ENCODE results near the gene SYT13.

Gene SYT13

GRCh38 chr11:45212566-45213315 lies 73.4 kb downstream of the SYT13 start:
- peaks cover 23% of the 10 kb centered on the region for H3K4me1 ChIP-seq (ENCODE audit: insufficient read depth, low read length)
- H3K9me3 ChIP-seq (ENCODE audit: low read length): no peaks in the 10 kb centered on the region
- no peaks in the 10 kb centered on the region for H3K36me3 ChIP-seq (ENCODE audit: insufficient read depth, low read length)
- no peak overlapping the region for H2AFZ ChIP-seq (ENCODE audit: low read depth, low read length)
- no peak overlapping the region for H3K4me3 ChIP-seq (ENCODE audit: low read length)
- no peaks in the 10 kb centered on the region for H3K27me3 ChIP-seq (ENCODE audit: insufficient read depth, low read length)

- peaks cover 23% of the 10 kb centered on the region for H3K4me1 ChIP-seq (ENCODE audit: insufficient read depth, low read length)
- peaks cover 2% of the 10 kb centered on the region for H3K36me3 ChIP-seq (ENCODE audit: insufficient read depth, low read length)
- no peak overlapping the region for H3K4me3 ChIP-seq (ENCODE audit: low read length)
- no peak overlapping the region for H2AFZ ChIP-seq (ENCODE audit: low read depth, low read length)
- H3K27me3 ChIP-seq (ENCODE audit: insufficient read depth, low read length): no peaks in the 10 kb centered on the region
- no peaks in the 10 kb centered on the region for H3K9me3 ChIP-seq (ENCODE audit: low read length)
These were observed 74.4 kb downstream of the SYT13 start for GRCh38 chr11:45211732-45212131.

GRCh38 chr11:45210846-45211245 lies 75.3 kb downstream of the SYT13 start:
- Histone ChIP-seq H3K27me3 (ENCODE audit: insufficient read depth, low read length) (no peaks in the 10 kb centered on the region), H3K36me3 (ENCODE audit: insufficient read depth, low read length) (peaks cover 2% of the 10 kb centered on the region), H3K9me3 (ENCODE audit: low read length) (no peaks in the 10 kb centered on the region), H3K4me1 (ENCODE audit: insufficient read depth, low read length) (peaks cover 23% of the 10 kb centered on the region), H2AFZ (ENCODE audit: low read depth, low read length) (no peak overlapping the region), H3K4me3 (ENCODE audit: low read length) (no peak overlapping the region)

- H3K4me1 ChIP-seq (ENCODE audit: insufficient read depth, low read length): peaks cover 23% of the 10 kb centered on the region
- peak overlapping the region; percentile 25 for H3K4me3 ChIP-seq (ENCODE audit: low read length)
- H2AFZ ChIP-seq (ENCODE audit: low read depth, low read length): peak overlapping the region; percentile 29
- H3K27me3 ChIP-seq (ENCODE audit: insufficient read depth, low read length): no peaks in the 10 kb centered on the region
- no peaks in the 10 kb centered on the region for H3K9me3 ChIP-seq (ENCODE audit: low read length)
- peaks cover 6% of the 10 kb centered on the region for H3K36me3 ChIP-seq (ENCODE audit: insufficient read depth, low read length)
These were observed 76.0 kb downstream of the SYT13 start for GRCh38 chr11:45209891-45210699.

GRCh38 chr11:45209000-45209879 lies 76.9 kb downstream of the SYT13 start:
- peak overlapping the region; percentile 29 for H2AFZ ChIP-seq (ENCODE audit: low read depth, low read length)
- H3K4me3 ChIP-seq (ENCODE audit: low read length): peak overlapping the region; percentile 25
- H3K4me1 ChIP-seq (ENCODE audit: insufficient read depth, low read length): peaks cover 23% of the 10 kb centered on the region
- H3K36me3 ChIP-seq (ENCODE audit: insufficient read depth, low read length): peaks cover 6% of the 10 kb centered on the region
- H3K9me3 ChIP-seq (ENCODE audit: low read length): no peaks in the 10 kb centered on the region
- no peaks in the 10 kb centered on the region for H3K27me3 ChIP-seq (ENCODE audit: insufficient read depth, low read length)

GRCh38 chr11:45208135-45208534 lies 78.0 kb downstream of the SYT13 start:
- H2AFZ ChIP-seq (ENCODE audit: low read depth, low read length): no peak overlapping the region
- H3K4me3 ChIP-seq (ENCODE audit: low read length): no peak overlapping the region
- H3K4me1 ChIP-seq (ENCODE audit: insufficient read depth, low read length): peaks cover 23% of the 10 kb centered on the region
- H3K9me3 ChIP-seq (ENCODE audit: low read length): no peaks in the 10 kb centered on the region
- no peaks in the 10 kb centered on the region for H3K27me3 ChIP-seq (ENCODE audit: insufficient read depth, low read length)
- peaks cover 6% of the 10 kb centered on the region for H3K36me3 ChIP-seq (ENCODE audit: insufficient read depth, low read length)

- Histone ChIP-seq H3K4me1 (ENCODE audit: insufficient read depth, low read length) (peaks cover 23% of the 10 kb centered on the region), H3K4me3 (ENCODE audit: low read length) (no peak overlapping the region), H3K36me3 (ENCODE audit: insufficient read depth, low read length) (peaks cover 6% of the 10 kb centered on the region), H3K9me3 (ENCODE audit: low read length) (peaks cover 2% of the 10 kb centered on the region), H3K27me3 (ENCODE audit: insufficient read depth, low read length) (no peaks in the 10 kb centered on the region), H2AFZ (ENCODE audit: low read depth, low read length) (no peak overlapping the region)
These were observed 80.2 kb downstream of the SYT13 start for GRCh38 chr11:45205978-45206377.

- Histone ChIP-seq H2AFZ (ENCODE audit: low read depth, low read length) (no peak overlapping the region), H3K27me3 (ENCODE audit: insufficient read depth, low read length) (no peaks in the 10 kb centered on the region), H3K36me3 (ENCODE audit: insufficient read depth, low read length) (peaks cover 6% of the 10 kb centered on the region), H3K9me3 (ENCODE audit: low read length) (peaks cover 2% of the 10 kb centered on the region), H3K4me1 (ENCODE audit: insufficient read depth, low read length) (peaks cover 11% of the 10 kb centered on the region), H3K4me3 (ENCODE audit: low read length) (no peak overlapping the region)
These were observed 81.4 kb downstream of the SYT13 start for GRCh38 chr11:45204761-45205160.

GRCh38 chr11:45193695-45194094 lies 92.4 kb downstream of the SYT13 start:
- Histone ChIP-seq H3K27me3 (ENCODE audit: insufficient read depth, low read length) (no peaks in the 10 kb centered on the region), H2AFZ (ENCODE audit: low read depth, low read length) (no peak overlapping the region), H3K4me1 (ENCODE audit: insufficient read depth, low read length) (no peaks in the 10 kb centered on the region), H3K36me3 (ENCODE audit: insufficient read depth, low read length) (no peaks in the 10 kb centered on the region), H3K4me3 (ENCODE audit: low read length) (no peak overlapping the region), H3K9me3 (ENCODE audit: low read length) (peaks cover 8% of the 10 kb centered on the region)
